H1 (cell line): ENCODE results near the gene SLC2A2.

Experiments used
- EP300 ChIP-seq, 2 experiments: IDR thresholded peaks; 1 replicate in 1 of 2; 2 replicates in 1 of 2; pipeline ENCODE4 v1.6.1; 2011 to 2012; ENCODE audit warnings: low read depth in 2 of 2, low read length in 2 of 2, mild to moderate bottlenecking in 2 of 2, borderline replicate concordance in 1 of 2, inconsistent platforms in 1 of 2, moderate library complexity in 1 of 2
- EZH2 ChIP-seq: fragments of 200-600 bp; sonication (generic); IDR thresholded peaks from 2 replicates; pipeline ENCODE4 v1.7.1; 2012; ENCODE audit warnings: low read depth, mild to moderate bottlenecking, moderate library complexity, low read length, inconsistent platforms; ENCODE audit not compliant: severe bottlenecking
- HDAC6 ChIP-seq: IDR thresholded peaks from one replicate; pipeline ENCODE4 v1.7.1; 2012; ENCODE audit warnings: low read depth, mild to moderate bottlenecking, inconsistent platforms, low read length, moderate library complexity
- MAX ChIP-seq: IDR thresholded peaks from 2 replicates; pipeline ENCODE4 v1.6.1; 2012; ENCODE audit warnings: inconsistent platforms
- NRF1 ChIP-seq: IDR thresholded peaks from 2 replicates; pipeline ENCODE4 v1.6.1; 2011; ENCODE audit warnings: mild to moderate bottlenecking, low read depth, low read length, improper control_type of control experiment
- RFX5 ChIP-seq: IDR thresholded peaks from 2 replicates; pipeline ENCODE4 v1.6.1; 2011; ENCODE audit warnings: low read depth, low read length, improper control_type of control experiment, borderline replicate concordance
- TAF7 ChIP-seq: optimal IDR thresholded peaks from 2 replicates; pipeline ENCODE3; 2011; ENCODE audit warnings: low read depth, mild to moderate bottlenecking, inconsistent platforms, low read length, moderate library complexity, borderline replicate concordance
- USF2 ChIP-seq: IDR thresholded peaks from 2 replicates; pipeline ENCODE4 v1.6.1; 2011; ENCODE audit warnings: low read length, improper control_type of control experiment

- TF ChIP-seq TAF7 (no peak), USF2 (no peak), HDAC6 (no peak), EZH2 (no peak), MAX (no peak), NRF1 (no peak), RFX5 (no peak), EP300 (IDR thresholded peaks at IDR 0.05; ENCODE audit: borderline replicate concordance in 1 of 2, low read depth in 2 of 2, low read length in 2 of 2) (no peak)
These were observed 73.3 kb downstream of the SLC2A2 start for GRCh38 chr3:170953229-170953628.
